Right atrium auricular region (tissue), 2 donors: ENCODE results near the gene FNIP2. TPM values are rescaled to one million over a fixed set of nuclear protein-coding genes. Genes with fewer than 3 reads are reported as not detected.
"Not testable (repeated sequence)": the region's sequence is repeated elsewhere in the genome, so short reads cannot be mapped to it uniquely, and the experiment has no call there.

Experiments used
- DNase-seq: peaks from one replicate; pipeline ENCODE4 v3.0.0-alpha.2; 2019; ENCODE audit warnings: low spot score
- H3K27ac ChIP-seq, 2 donors: fragments of 200-600 bp; sonication (generic); 1 replicate in 1 of 2; 2 replicates in 1 of 2; pipeline ENCODE4 v1.5.1; 2016 to 2019
- H3K27me3 ChIP-seq, 2 donors: fragments of 200-600 bp; sonication (generic); one replicate each; pipeline versions ENCODE4 v1.5.1 to v1.6.0; 2017 to 2019
- H3K36me3 ChIP-seq: fragments of 200-600 bp; sonication (generic); one replicate; pipeline ENCODE4 v1.5.1; 2016
- H3K4me1 ChIP-seq, 2 donors: fragments of 200-600 bp; sonication (generic); one replicate each; pipeline versions ENCODE4 v1.5.1 to v1.6.0; 2017 to 2019
- H3K4me3 ChIP-seq, 2 donors: fragments of 200-600 bp; sonication (generic); 1 replicate in 1 of 2; 2 replicates in 1 of 2; pipeline ENCODE4 v1.5.1; 2017 to 2019; ENCODE audit warnings: mild to moderate bottlenecking in 1 of 2, moderate library complexity in 1 of 2
- H3K9me3 ChIP-seq, 2 donors: fragments of 200-600 bp; sonication (generic); one replicate each; pipeline ENCODE4 v1.5.1; 2019
- CTCF ChIP-seq, 2 donors: fragments of 200-600 bp; sonication (generic); IDR thresholded peaks; one replicate each; pipeline ENCODE4 v1.5.1; 2019; ENCODE audit warnings: antibody characterized with exemption in 2 of 2
- total RNA-seq, 2 donors: library from RNA; depleted of rRNA; stranded (reverse); fragments of >200 nt; gene quantifications; one replicate each; pipeline ENCODE4 v1.1.0, GENCODE V29; 2016

The FNIP2 gene
- total RNA-seq, 2 donors from 2014 or later = 38.3 to 42.4 TPM

- TF ChIP-seq CTCF (IDR thresholded peaks at IDR 0.05) = no peak
- H3K27me3 ChIP-seq = no peaks in the 10 kb centered on the region
- peak overlapping the region; percentile 66 to 83 for H3K27ac ChIP-seq
- H3K4me3 ChIP-seq = no peak overlapping the region
- H3K9me3 ChIP-seq = no peaks in the 10 kb centered on the region
- DNase-seq = no peak
- peaks cover 0 to 59% of the 10 kb centered on the region in 2 donors for H3K4me1 ChIP-seq
- H3K36me3 ChIP-seq = peaks cover 15% of the 10 kb centered on the region
These were observed 58.7 kb downstream of the FNIP2 start for GRCh38 chr4:158827543-158827981.

- H3K27ac ChIP-seq = peak overlapping the region; percentile 66 to 83
- not testable (repeated sequence) for DNase-seq, H3K27me3 ChIP-seq, H3K9me3 ChIP-seq, H3K4me3 ChIP-seq
- peaks cover 15% of the 10 kb centered on the region for H3K36me3 ChIP-seq
- peaks cover 0 to 59% of the 10 kb centered on the region in 2 donors for H3K4me1 ChIP-seq
These were observed 59.3 kb downstream of the FNIP2 start for GRCh38 chr4:158828151-158828550.

GRCh38 chr4:158829254-158829653, 60.4 kb downstream of the FNIP2 start:
- no peak for DNase-seq
- Histone ChIP-seq H3K9me3 (no peaks in the 10 kb centered on the region), H3K27me3 (no peaks in the 10 kb centered on the region), H3K36me3 (peaks cover 22% of the 10 kb centered on the region), H3K4me1 (peaks cover 0 to 50% of the 10 kb centered on the region in 2 donors), H3K4me3 (no peak overlapping the region), H3K27ac (peak overlapping the region; percentile 66 to 83)
- TF ChIP-seq CTCF (IDR thresholded peaks at IDR 0.05) = no peak

- no peak for DNase-seq
- TF ChIP-seq CTCF (IDR thresholded peaks at IDR 0.05) = no peak
- H3K4me3 ChIP-seq = no peak overlapping the region
- no peaks in the 10 kb centered on the region for H3K27me3 ChIP-seq
- H3K9me3 ChIP-seq = no peaks in the 10 kb centered on the region
- peaks cover 24% of the 10 kb centered on the region for H3K36me3 ChIP-seq
- no peak overlapping the region for H3K27ac ChIP-seq
- H3K4me1 ChIP-seq = peaks cover 0 to 6% of the 10 kb centered on the region in 2 donors
These were observed 64.8 kb downstream of the FNIP2 start for GRCh38 chr4:158833602-158834001.

GRCh38 chr4:158835226-158836001, 66.6 kb downstream of the FNIP2 start:
- H3K27ac ChIP-seq = no peak overlapping the region
- no peaks in the 10 kb centered on the region for H3K27me3 ChIP-seq
- no peak for TF ChIP-seq CTCF (IDR thresholded peaks at IDR 0.05)

GRCh38 chr4:158836002-158836369, 67.2 kb downstream of the FNIP2 start:
- no peaks in the 10 kb centered on the region for H3K9me3 ChIP-seq
- H3K27me3 ChIP-seq = no peaks in the 10 kb centered on the region
- DNase-seq = no peak
- no peak for TF ChIP-seq CTCF (IDR thresholded peaks at IDR 0.05)
- no peaks in the 10 kb centered on the region for H3K4me1 ChIP-seq
- H3K27ac ChIP-seq = no peak overlapping the region
- H3K4me3 ChIP-seq = no peak overlapping the region
- H3K36me3 ChIP-seq = peaks cover 25% of the 10 kb centered on the region

More at GRCh38 chr4:158835226-158836001, 66.6 kb downstream of the FNIP2 start:
- DNase-seq = no peak
- no peaks in the 10 kb centered on the region for H3K4me1 ChIP-seq
- H3K9me3 ChIP-seq = no peaks in the 10 kb centered on the region
- no peak overlapping the region for H3K4me3 ChIP-seq
- H3K36me3 ChIP-seq = peaks cover 25% of the 10 kb centered on the region
